Measurements from ENCODE around the gene DDB1. TPM values are rescaled to one million over a fixed set of nuclear protein-coding genes. Genes with fewer than 3 reads are reported as not detected.

DDB1 gene
- total and polyA plus RNA-seq, 10 of the 15 experiments (the other 5 are each of a cell fraction or from before 2014, with no cell fraction given), result 136 to 272 (median 216) TPM

- Histone ChIP-seq H3K36me3 (ENCODE audit: control insufficient read depth in 2 of 2, insufficient read depth in 2 of 2, low read length in 1 of 2) (peaks cover 6 to 28% of the 10 kb centered on the region in 2 experiments), H3K4me3 (no peak overlapping the region), H3K79me2 (ENCODE audit: control insufficient read depth, insufficient read depth, low read length) (peaks cover 70% of the 10 kb centered on the region), H3K4me2 (ENCODE audit: control insufficient read depth, insufficient read depth) (no peak overlapping the region), H3K4me1 (ENCODE audit: control insufficient read depth, insufficient read depth, low read length) (peaks cover 15% of the 10 kb centered on the region), H3K27ac (ENCODE audit: control insufficient read depth, insufficient read depth) (no peak overlapping the region), H2AFZ (ENCODE audit: control insufficient read depth, low read depth, low read length) (no peak overlapping the region), H3K9ac (ENCODE audit: control insufficient read depth, insufficient read depth, low read length) (no peak overlapping the region), H4K20me1 (ENCODE audit: control insufficient read depth, insufficient read depth) (no peaks in the 10 kb centered on the region; the same call in 1 of the 2 replicates), H3K9me3 (replicated peaks; ENCODE audit: control insufficient read depth, insufficient read depth, low read length) (no peaks in the 10 kb centered on the region), H3K27me3 (replicated peaks in 1 of 2; ENCODE audit: control insufficient read depth in 2 of 2, insufficient read depth in 2 of 2, low read length in 1 of 2) (no peaks in the 10 kb centered on the region)
- SMC1A ChIA-PET (ENCODE audit: uncharacterized antibody, unreplicated experiment), result interaction anchor here (0.9 kb wide), 1 partner anchor 56 kb away, joined by 6 read pairs; no protein-coding TSS in a partner anchor
- ATAC-seq, result no peak
- POLR2A ChIA-PET, result interaction anchor here (1.1 kb wide), 1 partner anchor 32 kb away, joined by 3 read pairs; the partner anchor contains the start of genes CYB561A3 and TMEM138
- in situ Hi-C loops (cut with MboI), result no loop called here
- intact Hi-C loops (cut with micrococcal nuclease; ENCODE audit: unreplicated experiment), result loop anchor here (5.0 to 10.0 kb wide), 2 partner anchors 75 to 107 kb away; no protein-coding TSS in a partner anchor
- 97% methylated on average over 4 of the region's 4 CpGs for WGBS (ENCODE audit: insufficient coverage, insufficient replicate concordance, low lambda C conversion rate, missing lambda C conversion rate)
- FAIRE-seq, result no peak
- CTCF ChIA-PET, result interaction anchor here (0.7 to 3.1 kb wide), 5 partner anchors 26 to 142 kb away, joined by 3 to 25 read pairs (median 4); partner anchors contain the start of gene TMEM216
- no TSS peak for BruUV-seq (replicated peaks)
- DNase-seq (ENCODE audit: low read depth, low spot score), result no peak
- RAD21 ChIA-PET (ENCODE audit: unreplicated experiment), result interaction anchor here (1.0 to 1.5 kb wide), 2 partner anchors 56 kb away, joined by 3 to 9 read pairs; no protein-coding TSS in a partner anchor
- no peak for TF ChIP-seq IRF5 (IDR thresholded peaks at IDR 0.05; ENCODE audit: borderline replicate concordance)
- TF ChIP-seq NR2C1 (IDR thresholded peaks at IDR 0.05), result no peak
- TF ChIP-seq MEF2A (IDR thresholded peaks at IDR 0.05; ENCODE audit: insufficient read depth, low read depth, low read length), result no peak
- no peak for TF ChIP-seq EP300 (IDR thresholded peaks at IDR 0.05; ENCODE audit: borderline replicate concordance in 1 of 2, control insufficient read depth in 1 of 2, low read depth in 2 of 2, low read length in 2 of 2)
- TF ChIP-seq STAT1 (conservative IDR thresholded peaks at IDR 0.05), result no peak
- TF ChIP-seq PKNOX1 (IDR thresholded peaks at IDR 0.05), result no peak
- TF ChIP-seq HCFC1 (IDR thresholded peaks at IDR 0.05; ENCODE audit: low read length), result no peak
- TF ChIP-seq NFIC (IDR thresholded peaks at IDR 0.05; ENCODE audit: low read depth, low read length), result no peak
- TF ChIP-seq NFXL1 (IDR thresholded peaks at IDR 0.05; ENCODE audit: borderline replicate concordance), result no peak
- no peak for TF ChIP-seq JUND (IDR thresholded peaks at IDR 0.05; ENCODE audit: low read depth, low read length)
- no peak for TF ChIP-seq KLF5 (IDR thresholded peaks at IDR 0.05; ENCODE audit: partially characterized antibody)
- no peak for TF ChIP-seq HSF1 (IDR thresholded peaks at IDR 0.05; ENCODE audit: low read depth, low read length)
- TF ChIP-seq NRF1 (conservative IDR thresholded peaks at IDR 0.05; ENCODE audit: low read depth, low read length), result no peak
- no peak for TF ChIP-seq REST (IDR thresholded peaks at IDR 0.05; ENCODE audit: low read depth, low read length)
These were observed 3.0 kb downstream of the DDB1 start for GRCh38 chr11:61329871-61330270.

Data from GM12878 (cell line).